GM23338 (cell line): ENCODE results near the gene SKIC8. TPM values are rescaled to one million over a fixed set of nuclear protein-coding genes. Genes with fewer than 3 reads are reported as not detected.

ENCODE experiments used
- ATAC-seq: fragments of 200-7000 bp; cut with Tn5 transposase; 3 replicates; pipeline ENCODE4 v1.9.1; 2020
- DNase-seq: peaks from one replicate; pipeline ENCODE4 v3.0.0-alpha.2; 2015; ENCODE audit warnings: low spot score
- H2AFZ ChIP-seq: fragments of 200-600 bp; sonication (generic); 2 replicates; pipeline ENCODE4 v1.8.0; 2016; ENCODE audit warnings: antibody characterized with exemption, mild to moderate bottlenecking, moderate library complexity
- H3F3A ChIP-seq: fragments of 200-600 bp; sonication (generic); replicated peaks from 2 replicates; pipeline ENCODE4 v1.8.0; 2017; ENCODE audit warnings: antibody characterized with exemption, mixed run types, low read depth
- H3K27ac ChIP-seq: fragments of 200-600 bp; sonication (generic); 2 replicates; pipeline ENCODE4 v1.6.1; 2016; ENCODE audit warnings: low read depth
- H3K27me3 ChIP-seq: fragments of 200-600 bp; sonication (generic); 2 replicates; pipeline ENCODE4 v1.8.0; 2016; ENCODE audit warnings: mild to moderate bottlenecking, mixed run types, moderate library complexity; ENCODE audit not compliant: insufficient read depth
- H3K36me3 ChIP-seq: fragments of 200-600 bp; sonication (generic); 2 replicates; pipeline ENCODE4 v1.8.0; 2016; ENCODE audit warnings: mild to moderate bottlenecking; ENCODE audit not compliant: insufficient read depth
- H3K4me1 ChIP-seq: fragments of 200-600 bp; sonication (generic); 2 replicates; pipeline ENCODE4 v1.8.0; 2016; ENCODE audit warnings: mild to moderate bottlenecking, moderate library complexity; ENCODE audit not compliant: insufficient read depth
- H3K4me2 ChIP-seq: fragments of 200-600 bp; sonication (generic); 2 replicates; pipeline ENCODE4 v1.7.1; 2017; ENCODE audit warnings: mixed run types
- H3K4me3 ChIP-seq: fragments of 200-600 bp; sonication (generic); 2 replicates; pipeline ENCODE4 v1.6.1; 2016; ENCODE audit warnings: mixed run types
- H3K79me2 ChIP-seq: fragments of 200-600 bp; sonication (generic); replicated peaks from 2 replicates; pipeline ENCODE4 v1.8.0; 2017; ENCODE audit warnings: mild to moderate bottlenecking; ENCODE audit not compliant: insufficient read depth
- H3K9me2 ChIP-seq: fragments of 200-600 bp; sonication (generic); 2 replicates; pipeline ENCODE4 v1.8.0; 2017; ENCODE audit not compliant: insufficient read depth
- H4K20me1 ChIP-seq: fragments of 200-600 bp; sonication (generic); replicated peaks from 2 replicates; pipeline ENCODE4 v1.8.0; 2017; ENCODE audit warnings: mild to moderate bottlenecking; ENCODE audit not compliant: insufficient read depth
- H3K27ac Mint-ChIP-seq: 2 replicates; pipeline ENCODE4 v1.8.0; 2020; ENCODE audit warnings: inconsistent platforms, mild to moderate bottlenecking, moderate library complexity, mixed read lengths
- H3K27me3 Mint-ChIP-seq: 3 replicates; pipeline ENCODE4 v1.8.0; 2022; ENCODE audit warnings: low read depth, mild to moderate bottlenecking, moderate library complexity, mixed read lengths, inconsistent platforms; ENCODE audit not compliant: insufficient read depth, poor library complexity
- H3K36me3 Mint-ChIP-seq: 3 replicates; pipeline ENCODE4 v1.8.0; 2021; ENCODE audit warnings: low read depth, mild to moderate bottlenecking, inconsistent platforms, moderate library complexity, mixed read lengths
- H3K4me1 Mint-ChIP-seq: 3 replicates; pipeline ENCODE4 v1.8.0; 2020; ENCODE audit warnings: mild to moderate bottlenecking, inconsistent platforms, mixed read lengths
- H3K4me3 Mint-ChIP-seq: 3 replicates; pipeline ENCODE4 v1.8.0; 2021; ENCODE audit warnings: moderate library complexity, mild to moderate bottlenecking, inconsistent platforms, mixed read lengths
- H3K9me3 Mint-ChIP-seq: 3 replicates; pipeline ENCODE4 v1.8.0; 2020; ENCODE audit warnings: moderate library complexity, mild to moderate bottlenecking, inconsistent platforms, mixed read lengths
- CREB1 ChIP-seq: fragments of 250-450 bp; sonication (Bioruptor Pico); IDR thresholded peaks from 2 replicates; pipeline ENCODE4 v1.5.0; 2020; ENCODE audit warnings: low read depth, mild to moderate bottlenecking, moderate library complexity
- CTCF ChIP-seq, 2 experiments: fragments of 200-600 bp in 1 of 2; sonication (generic) in 1 of 2; conservative IDR thresholded peaks; 2 replicates each; pipeline versions ENCODE4 v1.5.1 to v1.6.1; 2016 to 2017; ENCODE audit warnings: antibody characterized with exemption in 2 of 2, low read depth in 2 of 2, mild to moderate bottlenecking in 2 of 2, moderate library complexity in 1 of 2
- ETS1 ChIP-seq: IDR thresholded peaks from 2 replicates; pipeline ENCODE4 v1.6.1; 2016; ENCODE audit warnings: antibody characterized with exemption
- EZH2 ChIP-seq: fragments of 200-600 bp; sonication (generic); IDR thresholded peaks from one replicate; pipeline ENCODE4 v1.8.0; 2017; ENCODE audit warnings: antibody characterized with exemption, mild to moderate bottlenecking, low read depth; ENCODE audit not compliant: unreplicated experiment
- EZH2phosphoT487 ChIP-seq: fragments of 200-600 bp; sonication (generic); IDR thresholded peaks from one replicate; pipeline ENCODE4 v1.8.1; 2018; ENCODE audit warnings: antibody characterized with exemption; ENCODE audit not compliant: unreplicated experiment
- JUNB ChIP-seq: IDR thresholded peaks from one replicate; pipeline ENCODE4 v1.6.1; 2016; ENCODE audit warnings: antibody characterized with exemption; ENCODE audit not compliant: unreplicated experiment
- NANOG ChIP-seq: IDR thresholded peaks from 2 replicates; pipeline ENCODE4 v1.6.1; 2016; ENCODE audit warnings: antibody characterized with exemption, borderline replicate concordance
- POLR2AphosphoS5 ChIP-seq: IDR thresholded peaks from 2 replicates; pipeline ENCODE4 v1.6.1; 2016; ENCODE audit warnings: antibody characterized with exemption, low read depth
- REST ChIP-seq: IDR thresholded peaks from one replicate; pipeline ENCODE4 v1.6.1; 2018; ENCODE audit warnings: antibody characterized with exemption; ENCODE audit not compliant: unreplicated experiment
- STAT1 ChIP-seq: IDR thresholded peaks from one replicate; pipeline ENCODE4 v1.6.1; 2016; ENCODE audit warnings: antibody characterized with exemption; ENCODE audit not compliant: unreplicated experiment
- ZNF114 ChIP-seq: fragments of 250-450 bp; sonication (Bioruptor Pico); IDR thresholded peaks from 2 replicates; pipeline ENCODE4 v1.5.0; 2020; ENCODE audit warnings: mild to moderate bottlenecking, moderate library complexity
- ZNF331 ChIP-seq: fragments of 250-450 bp; sonication (Bioruptor Pico); IDR thresholded peaks from 2 replicates; pipeline ENCODE4 v1.5.0; 2020; ENCODE audit warnings: low read depth, mild to moderate bottlenecking, moderate library complexity
- ZNF462 ChIP-seq: fragments of 250-450 bp; sonication (Bioruptor Pico); IDR thresholded peaks from 2 replicates; pipeline ENCODE4 v1.5.0; 2020; ENCODE audit warnings: mild to moderate bottlenecking, moderate library complexity
- polyA plus RNA-seq: library from polyadenylated mRNA; unstranded; fragments of >200 nt; fragmentation: Nextera tagmentation; extraction: Ambion mirVana; gene quantifications from 2 replicates; pipeline ENCODE4 v1.2.1, GENCODE V29; 2016
- total RNA-seq: library from RNA; depleted of rRNA; stranded (reverse); fragments of >200 nt; shearing (Covaris generic); gene quantifications from 2 replicates; pipeline ENCODE4 v1.2.3, GENCODE V29; 2014

SKIC8 gene
- total and polyA plus RNA-seq, 2 experiments from 2014 or later, result 59.4 to 73.8 TPM

GRCh38 chr15:78335985-78336384 is 36.6 kb upstream of the SKIC8 start:
- no peaks in the 10 kb centered on the region; the same call in 1 of the 2 replicates for H3K79me2 ChIP-seq
- peaks cover 10% of the 10 kb centered on the region for H3K4me1 ChIP-seq
- no peaks in the 10 kb centered on the region for H3K36me3 ChIP-seq
- H4K20me1 ChIP-seq, result no peaks in the 10 kb centered on the region
- ATAC-seq, result no peak
- no peak for TF ChIP-seq CTCF (conservative IDR thresholded peaks at IDR 0.05; ENCODE audit: low read depth in 2 of 2)
- TF ChIP-seq REST, result no peak
- TF ChIP-seq ZNF331 (CRISPR knock-in tag), result no peak
- no peak for TF ChIP-seq NANOG
- no peak for TF ChIP-seq JUNB
- TF ChIP-seq EZH2phosphoT487, result no peak
- TF ChIP-seq CREB1 (CRISPR knock-in tag), result no peak
- TF ChIP-seq ZNF462 (CRISPR knock-in tag), result no peak
- no peak for TF ChIP-seq ZNF114 (CRISPR knock-in tag)
- TF ChIP-seq ETS1, result no peak
- TF ChIP-seq EZH2, result no peak
- no peak for TF ChIP-seq STAT1
- no peak for TF ChIP-seq POLR2AphosphoS5
- H3K4me3 ChIP-seq, result no peak overlapping the region
- H3K9me2 ChIP-seq, result 0 out of 2 replicates have a peak, but pooled peaks cover 7% of the 10 kb centered on the region
- no peak for DNase-seq
- H3K36me3 Mint-ChIP-seq, result no peaks in the 10 kb centered on the region
- peaks cover 20% of the 10 kb centered on the region for H3K4me1 Mint-ChIP-seq
- no peaks in the 10 kb centered on the region for H3K9me3 Mint-ChIP-seq
- no peak overlapping the region for H3K4me3 Mint-ChIP-seq
- no peak overlapping the region for H3K27ac ChIP-seq
- H3K4me2 ChIP-seq, result no peak overlapping the region
- no peak overlapping the region for H2AFZ ChIP-seq
- 0 out of 2 replicates have a peak, but pooled peaks cover 4% of the 10 kb centered on the region for H3F3A ChIP-seq
- peaks cover 22% of the 10 kb centered on the region for H3K27me3 Mint-ChIP-seq
- H3K27ac Mint-ChIP-seq, result no peak overlapping the region
- peaks cover 21% of the 10 kb centered on the region for H3K27me3 ChIP-seq
